B cell (primary cell): ENCODE measurements around the gene FMN1. TPM values are rescaled to one million over a fixed set of nuclear protein-coding genes. Genes with fewer than 3 reads are reported as not detected.

Experiments
- ATAC-seq: fragments of 200-7000 bp; cut with Tn5 transposase; one replicate; pipeline ENCODE4 v1.10.0; 2021; ENCODE audit warnings: low read depth, mild to moderate bottlenecking, moderate number of reproducible peaks, moderate library complexity
- CTCF ChIA-PET: fragments of 350-600 bp; sonication (Branson Sonifier 250); formaldehyde crosslinking; loops from one replicate; lab custom pipeline; 2021; ENCODE audit warnings: antibody characterized with exemption, inconsistent platforms; lab: Charles Lee
- POLR2A ChIA-PET: fragments of 350-600 bp; sonication (Branson Sonifier 250); formaldehyde crosslinking; loops from one replicate; lab custom pipeline; 2021; ENCODE audit warnings: antibody characterized with exemption; lab: Charles Lee
- DNase-seq: peaks from one replicate; pipeline ENCODE4 v3.0.0; 2013
- H2AFZ ChIP-seq: 2 replicates; pipeline ENCODE4 v1.6.1; 2012; ENCODE audit warnings: mild to moderate bottlenecking, low read depth, low read length; ENCODE audit not compliant: insufficient read depth, poor library complexity, severe bottlenecking
- H3K27ac ChIP-seq, 2 donors: 1 replicate in 1 of 2; 2 replicates in 1 of 2; pipeline ENCODE4 v1.5.1; 2012 to 2013; ENCODE audit warnings: low read length in 2 of 2, mild to moderate bottlenecking in 2 of 2, moderate library complexity in 1 of 2
- H3K27me3 ChIP-seq, 4 experiments: fragments of 200-600 bp in 1 of 4; sonication (generic) in 1 of 4; replicated peaks in 1 of 4; 1 replicate in 2 of 4; 2 replicates in 2 of 4; pipeline versions ENCODE4 v1.6.1 to v1.7.0; 2013 to 2016; ENCODE audit warnings: low read length in 3 of 4, mild to moderate bottlenecking in 2 of 4, mixed read lengths in 1 of 4, moderate library complexity in 1 of 4; ENCODE audit not compliant: insufficient read depth in 4 of 4, control insufficient read depth in 3 of 4; ENCODE audit errors: control extremely low read depth in 1 of 4
- H3K36me3 ChIP-seq, 2 experiments: replicated peaks in 1 of 2; 1 replicate in 1 of 2; 2 replicates in 1 of 2; pipeline versions ENCODE4 v1.6.1 to v1.7.1; 2013; ENCODE audit warnings: low read length in 1 of 2; ENCODE audit not compliant: insufficient read depth in 2 of 2, control insufficient read depth in 1 of 2; ENCODE audit errors: control extremely low read depth in 1 of 2, extremely low read depth in 1 of 2
- H3K4me1 ChIP-seq, 2 donors: fragments of 200-600 bp in 1 of 2; sonication (generic) in 1 of 2; 1 replicate in 1 of 2; 2 replicates in 1 of 2; pipeline versions ENCODE4 v1.5.1 to v1.6.1; 2013 to 2017; ENCODE audit warnings: low read length in 2 of 2; ENCODE audit not compliant: control insufficient read depth in 2 of 2, insufficient read depth in 2 of 2
- H3K4me2 ChIP-seq: replicated peaks from 2 replicates; pipeline ENCODE3; 2012; ENCODE audit warnings: mild to moderate bottlenecking, low read depth, low read length; ENCODE audit not compliant: poor library complexity, severe bottlenecking
- H3K4me3 ChIP-seq, 5 experiments: fragments of 200-600 bp in 1 of 5; sonication (generic) in 1 of 5; 1 replicate in 3 of 5; 2 replicates in 2 of 5; pipeline versions ENCODE4 v1.5.1 to v1.7.0; 2011 to 2016; ENCODE audit warnings: low read length in 4 of 5, mild to moderate bottlenecking in 4 of 5, low read depth in 2 of 5, control low read depth in 1 of 5, moderate library complexity in 1 of 5; ENCODE audit not compliant: insufficient read depth in 1 of 5; ENCODE audit errors: control extremely low read depth in 1 of 5, extremely low read depth in 1 of 5
- H3K79me2 ChIP-seq: fragments of 200-600 bp; sonication (generic); one replicate; pipeline ENCODE4 v1.6.0; 2016; ENCODE audit warnings: low read length; ENCODE audit not compliant: control insufficient read depth, insufficient read depth
- H3K9ac ChIP-seq: fragments of 200-600 bp; sonication (generic); 2 replicates; pipeline ENCODE4 v1.6.1; 2017; ENCODE audit warnings: mild to moderate bottlenecking, low read length, moderate library complexity
- H3K9me3 ChIP-seq, 3 donors: one replicate each; pipeline versions ENCODE4 v1.6.1 to v1.7.1; 2013; ENCODE audit warnings: low read length in 2 of 3; ENCODE audit not compliant: control insufficient read depth in 2 of 3, insufficient read depth in 1 of 3; ENCODE audit errors: control extremely low read depth in 1 of 3
- H4K20me1 ChIP-seq: 2 replicates; pipeline ENCODE4 v1.6.0; 2012; ENCODE audit warnings: mild to moderate bottlenecking, low read length; ENCODE audit not compliant: insufficient read depth, control insufficient read depth, poor library complexity, severe bottlenecking
- H3K27ac Mint-ChIP-seq: one replicate; pipeline ENCODE4 v1.8.0; 2021; ENCODE audit warnings: mixed read lengths
- H3K27me3 Mint-ChIP-seq: one replicate; pipeline ENCODE4 v1.8.0; 2021; ENCODE audit warnings: mixed read lengths
- H3K4me1 Mint-ChIP-seq: one replicate; pipeline ENCODE4 v1.8.0; 2021; ENCODE audit warnings: mixed read lengths
- H3K4me3 Mint-ChIP-seq: one replicate; pipeline ENCODE4 v1.8.0; 2021; ENCODE audit warnings: mixed read lengths
- H3K9me3 Mint-ChIP-seq: one replicate; pipeline ENCODE4 v1.8.0; 2022; ENCODE audit warnings: mixed read lengths; ENCODE audit not compliant: insufficient read depth
- EZH2 ChIP-seq: IDR thresholded peaks from 2 replicates; pipeline ENCODE4 v1.6.1; 2012; ENCODE audit warnings: borderline replicate concordance, low read depth, mild to moderate bottlenecking, moderate library complexity, low read length; ENCODE audit not compliant: insufficient read depth, poor library complexity, severe bottlenecking
- WGBS: methylation state at CpG from one replicate; pipeline ENCODE4 v1.1.5; 2013; ENCODE audit warnings: missing lambda C conversion rate; ENCODE audit not compliant: insufficient coverage; 5-methylcytosine and 5-hydroxymethylcytosine counted together
- intact Hi-C: fragments of 100-400 bp; cut with micrococcal nuclease; formaldehyde crosslinking; loops from one replicate; pipeline ENCODE4 v1.10.0; 2022
- polyA plus RNA-seq: library from polyadenylated mRNA; depleted of rRNA; stranded (reverse); fragments of >200 nt; gene quantifications from 2 replicates; pipeline ENCODE4 v1.2.3, GENCODE V29; 2012
- total RNA-seq, 2 donors: library from RNA; stranded (reverse); fragments of 120-200 nt in 1 of 2; gene quantifications; 1 replicate in 1 of 2; 2 replicates in 1 of 2; pipeline versions ENCODE4 v1.2.3 to v1.2.4, GENCODE V29; 2013 to 2022
- TF ChIP-seq, protein P1 (sequence below): fragments of 200-600 bp; IDR thresholded peaks from one replicate; pipeline ENCODE4 v1.8.0; 2022; ENCODE audit warnings: antibody characterized with exemption, mild to moderate bottlenecking

The FMN1 gene
- total and polyA plus RNA-seq, 2 donors (not counting 1 experiment from before 2014, with no cell fraction given): 0.21 to 0.96 TPM

DNA sequence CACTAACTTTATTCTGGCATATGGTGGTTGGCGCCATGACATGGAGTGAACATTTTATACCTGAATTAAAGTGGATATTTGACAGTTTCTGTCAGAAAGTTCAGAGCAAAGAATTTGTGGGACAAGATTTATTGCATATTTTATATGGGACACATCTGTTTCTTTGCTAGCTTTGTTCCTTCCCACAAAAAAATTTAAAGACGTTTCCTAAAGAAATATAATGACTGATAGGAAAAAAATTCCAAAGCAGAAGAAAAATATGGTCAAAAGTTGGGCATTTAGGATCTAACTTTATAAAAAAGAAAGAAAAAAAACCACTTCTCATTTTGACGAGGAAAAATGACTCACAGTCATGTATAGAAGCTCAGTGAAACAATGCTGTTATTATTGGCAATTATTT lies 375.1 kb downstream of the FMN1 start:
- Histone ChIP-seq H3K4me2 (no peak overlapping the region), H3K27me3 (peaks cover 0 to 4% (median 0%) of the 10 kb centered on the region in 4 experiments), H2AFZ (no peak overlapping the region), H3K9ac (no peak overlapping the region), H3K4me1 (no peaks in the 10 kb centered on the region), H3K36me3 (no peaks in the 10 kb centered on the region), H3K27ac (no peak overlapping the region), H3K79me2 (no peaks in the 10 kb centered on the region), H4K20me1 (no peaks in the 10 kb centered on the region), H3K4me3 (no peak overlapping the region), H3K9me3 (no peaks in the 10 kb centered on the region)
- TF ChIP-seq, protein P1, sequence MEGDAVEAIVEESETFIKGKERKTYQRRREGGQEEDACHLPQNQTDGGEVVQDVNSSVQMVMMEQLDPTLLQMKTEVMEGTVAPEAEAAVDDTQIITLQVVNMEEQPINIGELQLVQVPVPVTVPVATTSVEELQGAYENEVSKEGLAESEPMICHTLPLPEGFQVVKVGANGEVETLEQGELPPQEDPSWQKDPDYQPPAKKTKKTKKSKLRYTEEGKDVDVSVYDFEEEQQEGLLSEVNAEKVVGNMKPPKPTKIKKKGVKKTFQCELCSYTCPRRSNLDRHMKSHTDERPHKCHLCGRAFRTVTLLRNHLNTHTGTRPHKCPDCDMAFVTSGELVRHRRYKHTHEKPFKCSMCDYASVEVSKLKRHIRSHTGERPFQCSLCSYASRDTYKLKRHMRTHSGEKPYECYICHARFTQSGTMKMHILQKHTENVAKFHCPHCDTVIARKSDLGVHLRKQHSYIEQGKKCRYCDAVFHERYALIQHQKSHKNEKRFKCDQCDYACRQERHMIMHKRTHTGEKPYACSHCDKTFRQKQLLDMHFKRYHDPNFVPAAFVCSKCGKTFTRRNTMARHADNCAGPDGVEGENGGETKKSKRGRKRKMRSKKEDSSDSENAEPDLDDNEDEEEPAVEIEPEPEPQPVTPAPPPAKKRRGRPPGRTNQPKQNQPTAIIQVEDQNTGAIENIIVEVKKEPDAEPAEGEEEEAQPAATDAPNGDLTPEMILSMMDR: no peak
- no peak for TF ChIP-seq EZH2
- DNase-seq: no peak
- Mint-ChIP-seq H3K4me1 (no peaks in the 10 kb centered on the region), H3K27ac (no peak overlapping the region), H3K9me3 (no peaks in the 10 kb centered on the region), H3K4me3 (no peak overlapping the region), H3K27me3 (peaks cover 27% of the 10 kb centered on the region)
- WGBS: no CpG with 5 or more reads among the region's 3 CpGs
- intact Hi-C loops: no loop called here
- no peak for ATAC-seq
- ChIA-PET POLR2A (no interaction called here), CTCF (interaction anchor here (0.7 kb wide), 1 partner anchor 1393 kb away, joined by 4 read pairs; no protein-coding TSS in a partner anchor)

DNA sequence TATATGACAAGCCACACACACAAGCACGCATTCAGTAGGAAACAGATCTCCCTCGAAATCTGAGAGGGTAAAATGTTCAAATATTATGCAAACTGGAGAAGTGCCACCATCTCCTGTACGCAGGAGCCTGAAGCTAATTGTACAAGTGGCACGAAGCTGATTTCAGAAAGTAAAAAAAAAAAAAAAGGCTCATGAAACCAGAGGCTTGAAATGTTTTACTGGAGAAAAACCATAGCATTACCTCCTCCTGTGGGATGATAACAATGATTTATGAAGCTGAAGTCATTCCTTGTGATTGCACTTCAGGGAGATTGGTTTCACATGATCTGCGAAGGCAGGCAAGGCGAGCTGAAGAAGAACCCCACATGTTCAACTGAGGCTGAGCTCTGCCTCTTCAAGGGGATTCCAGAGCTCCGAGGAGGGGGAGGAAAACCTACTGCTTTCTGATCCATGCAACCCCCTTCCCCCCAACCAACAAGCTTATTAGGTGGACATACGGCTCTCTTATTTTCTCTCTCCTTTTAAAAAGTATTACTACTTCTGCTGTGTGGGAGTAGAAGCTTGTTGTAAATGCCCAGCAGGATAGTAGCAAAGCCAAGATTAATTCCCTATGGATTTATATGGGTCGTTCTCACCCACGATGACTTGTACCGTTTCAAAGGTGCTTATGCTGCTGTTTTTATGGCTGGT lies 375.6 kb downstream of the FMN1 start:
- POLR2A ChIA-PET: no interaction called here
- DNase-seq: no peak
- Mint-ChIP-seq H3K27me3 (peaks cover 27% of the 10 kb centered on the region), H3K27ac (no peak overlapping the region), H3K9me3 (no peaks in the 10 kb centered on the region), H3K4me1 (no peaks in the 10 kb centered on the region), H3K4me3 (no peak overlapping the region)
- CTCF ChIA-PET: interaction anchor here (0.7 kb wide), 1 partner anchor 1394 kb away, joined by 4 read pairs; no protein-coding TSS in a partner anchor
- peaks cover 0 to 1% (median 0%) of the 10 kb centered on the region in 4 experiments for H3K27me3 ChIP-seq
- 95% methylated on average over 4 of the region's 11 CpGs for WGBS
- no peaks in the 10 kb centered on the region for H3K9me3 ChIP-seq
- no peaks in the 10 kb centered on the region for H3K36me3 ChIP-seq
- TF ChIP-seq, protein P1: no peak
- TF ChIP-seq EZH2: no peak
- H3K4me3 ChIP-seq: no peak overlapping the region
- H3K79me2 ChIP-seq: no peaks in the 10 kb centered on the region
- no peak overlapping the region for H2AFZ ChIP-seq
- no peak for ATAC-seq
- H3K4me1 ChIP-seq: no peaks in the 10 kb centered on the region
- no peak overlapping the region for H3K27ac ChIP-seq
- intact Hi-C loops: no loop called here
- H4K20me1 ChIP-seq: no peaks in the 10 kb centered on the region
- no peak overlapping the region for H3K9ac ChIP-seq
- H3K4me2 ChIP-seq: no peak overlapping the region
